ENCODE data around the gene DIO3.
A peak's percentile ranks its signal among the peaks of the same experiment; 100 is the strongest.

Gene DIO3

GRCh38 chr14:101598571-101599233, 37.4 kb downstream of the DIO3 start:
- DNase-seq (ENCODE audit: low spot score), result no peak

- no peak for DNase-seq (ENCODE audit: low spot score)
Measured at GRCh38 chr14:101599234-101599885, 38.1 kb downstream of the DIO3 start.

- no peak for DNase-seq (ENCODE audit: low spot score)
Measured at GRCh38 chr14:101600336-101600890, 39.1 kb downstream of the DIO3 start.

- DNase-seq (ENCODE audit: low spot score), result no peak
Measured at GRCh38 chr14:101600891-101601605, 39.8 kb downstream of the DIO3 start.

GRCh38 chr14:101601606-101602465, 40.5 kb downstream of the DIO3 start:
- DNase-seq (ENCODE audit: low spot score), result no peak

- no peak for DNase-seq (ENCODE audit: low spot score)
Measured at GRCh38 chr14:101602466-101602840, 41.2 kb downstream of the DIO3 start.

- no peak for DNase-seq (ENCODE audit: low spot score)
Measured at GRCh38 chr14:101603096-101603495, 41.8 kb downstream of the DIO3 start.

- no peak for DNase-seq (ENCODE audit: low spot score)
Measured at GRCh38 chr14:101604228-101604934, 43.1 kb downstream of the DIO3 start.

GRCh38 chr14:101604935-101605780, 43.9 kb downstream of the DIO3 start:
- DNase-seq (ENCODE audit: low spot score), result peak; percentile 25

- no peak for DNase-seq (ENCODE audit: low spot score)
Measured at GRCh38 chr14:101605836-101606235, 44.5 kb downstream of the DIO3 start.

Measured in SW480 (cell line).